GM21529 (cell line): ENCODE data around the gene MYL6B.
A peak's percentile ranks its signal among the peaks of the same experiment; 100 is the strongest.
"Not testable (repeated sequence)": the region's sequence is repeated elsewhere in the genome, so short reads cannot be mapped to it uniquely, and the experiment has no call there.

Source experiments
- ATAC-seq: cut with Tn5 transposase; IDR thresholded peaks from one replicate; pipeline ENCODE4 v1.9.1; 2021; ENCODE audit not compliant: unreplicated experiment

MYL6B gene

DNA sequence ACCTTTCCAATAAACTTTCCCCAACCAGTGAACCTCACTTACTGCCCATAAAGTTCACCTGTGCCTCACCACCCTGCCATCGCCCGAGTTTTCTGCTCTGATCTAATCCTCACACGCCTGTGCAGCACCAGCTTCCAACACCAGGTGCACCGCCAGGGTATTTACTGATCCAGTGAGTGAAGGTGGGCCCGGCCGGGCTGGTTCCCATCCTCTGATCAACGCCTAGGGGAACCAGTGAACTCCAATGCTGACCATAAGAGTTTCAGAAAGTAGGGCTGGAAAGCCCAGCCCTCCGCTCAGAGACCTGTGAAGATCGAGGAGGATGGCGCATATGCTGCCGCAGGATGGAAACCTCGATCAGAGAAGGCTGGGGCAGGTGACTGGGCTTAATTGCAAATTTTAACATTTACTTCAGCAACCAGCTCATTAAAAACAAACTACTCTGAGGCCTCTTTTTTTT lies 685 bp upstream of the MYL6B start:
- ATAC-seq, result peak; percentile 47

GRCh38 chr12:56152756-56153677 lies 630 bp downstream of the MYL6B start:
- no peak for ATAC-seq

GRCh38 chr12:56153678-56154065 lies 1.3 kb downstream of the MYL6B start:
- no peak for ATAC-seq

GRCh38 chr12:56154246-56154771 lies 1.9 kb downstream of the MYL6B start:
- no peak for ATAC-seq

DNA sequence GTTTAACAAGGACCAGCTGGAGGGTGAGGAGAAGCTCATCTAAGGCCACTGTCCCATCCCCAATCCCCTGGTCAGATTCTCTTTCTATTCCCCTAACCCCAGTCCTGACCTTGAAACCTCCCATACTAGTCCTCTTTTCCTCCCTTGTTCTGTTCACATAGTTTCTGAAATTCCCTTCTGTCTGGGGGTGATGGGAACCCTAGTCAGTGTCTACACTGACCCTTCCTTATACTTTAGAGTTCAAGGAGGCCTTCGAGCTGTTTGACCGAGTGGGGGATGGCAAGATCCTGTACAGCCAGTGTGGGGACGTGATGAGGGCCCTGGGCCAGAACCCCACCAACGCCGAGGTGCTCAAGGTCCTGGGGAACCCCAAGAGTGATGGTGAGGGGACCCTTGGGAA lies 2.4 kb downstream of the MYL6B start:
- ATAC-seq, result no peak

- no peak for ATAC-seq
These were observed 3.0 kb downstream of the MYL6B start for GRCh38 chr12:56155256-56155845.

DNA sequence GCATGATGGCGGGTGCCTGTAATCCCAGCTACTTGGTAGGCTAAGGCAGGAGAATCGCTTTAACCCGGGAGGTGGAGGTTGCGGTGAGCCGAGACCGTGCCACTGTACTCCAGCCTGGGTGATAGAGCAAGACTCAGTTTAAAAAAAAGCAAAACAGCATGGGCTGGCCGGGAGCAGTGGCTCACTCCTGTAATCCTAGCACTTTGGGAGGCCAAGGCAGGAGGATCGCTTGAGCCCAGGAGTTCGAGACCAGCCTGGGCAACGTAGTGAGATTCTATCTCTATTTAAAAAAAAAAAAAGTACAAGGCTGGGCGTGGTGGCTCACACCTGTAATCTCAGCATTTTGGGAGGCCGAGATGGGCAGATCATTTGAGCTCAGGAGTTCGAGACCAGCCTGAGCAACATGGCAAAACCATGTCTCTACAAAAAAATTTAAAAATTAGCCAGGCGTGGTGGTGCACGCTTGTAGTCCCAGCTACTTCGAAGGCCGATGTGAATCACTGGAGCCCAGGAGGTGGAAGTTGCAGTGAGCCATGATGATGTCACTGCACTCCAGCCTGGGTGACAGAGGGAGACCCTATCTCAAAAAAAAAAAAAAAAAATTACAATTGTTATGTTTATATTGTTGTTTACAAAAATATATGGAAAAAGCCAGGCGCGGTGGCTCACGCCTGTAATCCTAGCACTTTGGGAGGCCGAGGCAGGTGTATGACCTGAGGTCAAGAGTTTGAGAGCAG lies 4.2 kb downstream of the MYL6B start:
- ATAC-seq, result not testable (repeated sequence)

GRCh38 chr12:56157201-56158028 lies 5.0 kb downstream of the MYL6B start:
- peak; percentile 33 for ATAC-seq

DNA sequence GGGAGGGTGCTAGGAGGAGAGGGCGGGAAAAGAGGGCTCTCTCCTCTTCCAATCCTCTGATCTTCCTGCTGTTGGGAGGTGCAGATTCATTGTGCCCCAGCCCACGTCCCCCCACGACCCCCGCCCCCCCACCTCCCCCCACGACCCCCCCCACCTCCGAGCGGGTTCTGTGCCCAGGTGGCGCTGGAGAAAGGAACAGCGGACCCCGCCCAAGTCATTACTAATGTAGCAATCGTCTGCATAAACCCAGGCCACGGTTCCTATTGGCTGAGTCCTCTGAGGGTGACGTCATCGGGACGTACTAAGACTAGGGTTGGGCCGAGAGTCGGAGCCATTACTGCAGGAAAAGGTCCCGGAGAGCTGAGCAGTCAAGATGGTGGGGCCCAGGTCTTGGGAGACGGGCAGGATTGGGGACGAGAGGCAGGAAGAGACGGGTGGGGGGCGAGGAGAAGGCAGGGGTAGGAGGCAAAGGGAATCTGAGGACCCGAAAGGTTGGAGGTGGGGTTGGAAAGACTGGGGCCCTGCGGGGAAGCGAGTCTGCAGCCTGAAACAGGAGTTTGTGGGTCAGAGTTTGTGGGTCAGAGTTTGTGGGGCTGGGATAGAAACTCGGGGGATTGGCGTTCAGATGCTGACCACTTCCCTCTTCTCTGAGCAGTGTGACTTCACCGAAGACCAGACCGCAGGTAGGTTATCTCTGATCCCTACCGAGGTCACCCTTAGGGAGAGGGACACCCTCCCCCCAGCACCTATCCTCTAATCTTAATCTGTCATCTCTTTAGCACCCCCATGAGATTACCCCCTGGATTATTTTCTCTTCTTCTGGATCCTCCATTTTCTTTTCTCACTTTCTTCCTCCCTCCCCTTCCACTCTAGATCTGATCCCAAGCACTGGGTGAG lies 5.9 kb downstream of the MYL6B start, which contains the start of gene MYL6:
MYL6 (plus strand) TSS at position 331 of the 897 bp plus-strand sequence; CDS start at position 374, 43 bp downstream.
- ATAC-seq, result peak; percentile 73

DNA sequence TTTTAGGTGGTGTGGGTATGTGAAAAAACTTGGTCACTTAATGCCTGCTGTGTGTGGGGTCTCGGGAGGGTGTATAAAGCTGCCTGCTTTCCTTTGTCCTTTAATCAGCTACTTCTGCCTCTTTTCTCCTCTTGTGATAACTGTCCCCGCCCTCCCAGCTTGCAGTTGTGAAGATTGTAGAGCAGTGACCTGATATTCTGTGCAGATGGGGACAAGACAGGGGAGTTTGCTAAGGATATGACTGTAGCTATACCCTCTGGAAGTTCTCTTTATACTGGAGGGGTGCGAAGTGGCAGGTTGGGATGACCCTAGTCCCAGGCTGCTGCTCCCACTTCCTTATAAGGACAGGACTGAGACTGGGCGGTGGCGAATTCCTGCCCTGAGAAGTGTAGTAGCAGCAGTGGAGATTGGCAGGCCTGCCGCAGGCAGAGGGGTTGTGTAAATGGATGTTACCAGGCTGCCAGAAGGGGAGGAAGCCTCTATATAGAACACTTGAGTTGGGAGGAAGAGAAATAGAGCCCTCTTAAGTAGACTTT lies 6.6 kb downstream of the MYL6B start:
- no peak for ATAC-seq

DNA sequence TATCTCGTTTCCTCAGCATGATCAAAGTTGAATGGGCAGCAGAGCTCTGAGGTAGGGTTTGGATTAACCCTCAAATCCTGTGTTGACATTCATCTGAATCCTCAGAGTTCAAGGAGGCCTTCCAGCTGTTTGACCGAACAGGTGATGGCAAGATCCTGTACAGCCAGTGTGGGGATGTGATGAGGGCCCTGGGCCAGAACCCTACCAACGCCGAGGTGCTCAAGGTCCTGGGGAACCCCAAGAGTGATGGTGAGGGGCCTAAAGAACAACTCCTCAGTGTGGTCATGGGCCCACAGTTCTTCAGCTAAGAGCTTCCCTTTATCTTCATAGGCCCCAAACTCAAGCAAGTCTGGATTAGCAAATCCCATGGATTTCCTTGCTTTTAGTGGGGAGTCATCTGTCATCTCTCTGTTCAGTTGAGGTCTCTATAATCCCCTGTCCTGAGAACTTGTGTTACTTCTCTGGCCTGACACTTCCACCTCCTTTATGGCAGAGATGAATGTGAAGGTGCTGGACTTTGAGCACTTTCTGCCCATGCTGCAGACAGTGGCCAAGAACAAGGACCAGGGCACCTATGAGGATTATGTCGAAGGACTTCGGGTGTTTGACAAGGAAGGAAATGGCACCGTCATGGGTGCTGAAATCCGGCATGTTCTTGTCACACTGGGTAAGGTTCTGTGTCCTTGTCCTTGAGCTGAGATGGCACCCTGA lies 7.2 kb downstream of the MYL6B start:
- no peak for ATAC-seq

- no peak for ATAC-seq
These were observed 7.9 kb downstream of the MYL6B start for GRCh38 chr12:56160193-56160763.

DNA sequence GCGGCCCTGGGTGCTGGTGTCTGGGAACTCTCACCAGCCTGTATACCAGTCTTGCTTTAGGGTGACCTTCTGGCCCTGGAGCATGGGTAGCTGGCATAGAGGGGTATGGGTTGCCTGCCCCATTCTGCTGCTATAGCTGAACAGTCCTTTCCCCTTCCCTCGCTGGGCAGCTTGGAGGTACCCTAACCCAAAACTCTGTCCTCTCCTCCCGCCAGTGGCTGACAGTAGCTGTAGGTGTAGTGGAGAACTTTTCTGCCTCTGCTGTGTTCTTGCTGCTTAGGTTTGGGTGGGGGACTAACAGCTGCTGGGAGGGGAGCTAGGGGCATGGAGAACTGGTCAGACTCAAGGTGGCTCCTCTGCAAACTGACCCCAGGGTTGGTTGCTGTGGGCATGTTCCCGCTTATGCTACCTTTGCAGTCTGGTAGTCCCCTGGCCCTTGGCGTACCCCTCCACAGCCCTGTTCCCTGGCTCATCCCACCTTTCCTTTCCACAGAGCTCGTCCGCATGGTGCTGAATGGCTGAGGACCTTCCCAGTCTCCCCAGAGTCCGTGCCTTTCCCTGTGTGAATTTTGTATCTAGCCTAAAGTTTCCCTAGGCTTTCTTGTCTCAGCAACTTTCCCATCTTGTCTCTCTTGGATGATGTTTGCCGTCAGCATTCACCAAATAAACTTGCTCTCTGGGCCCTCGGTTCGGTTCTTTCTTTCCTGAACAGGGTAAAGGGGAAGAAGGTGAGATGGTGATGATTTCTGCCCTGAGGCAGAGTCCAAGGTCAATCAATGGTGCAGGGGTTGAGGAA lies 8.7 kb downstream of the MYL6B start:
- no peak for ATAC-seq

DNA sequence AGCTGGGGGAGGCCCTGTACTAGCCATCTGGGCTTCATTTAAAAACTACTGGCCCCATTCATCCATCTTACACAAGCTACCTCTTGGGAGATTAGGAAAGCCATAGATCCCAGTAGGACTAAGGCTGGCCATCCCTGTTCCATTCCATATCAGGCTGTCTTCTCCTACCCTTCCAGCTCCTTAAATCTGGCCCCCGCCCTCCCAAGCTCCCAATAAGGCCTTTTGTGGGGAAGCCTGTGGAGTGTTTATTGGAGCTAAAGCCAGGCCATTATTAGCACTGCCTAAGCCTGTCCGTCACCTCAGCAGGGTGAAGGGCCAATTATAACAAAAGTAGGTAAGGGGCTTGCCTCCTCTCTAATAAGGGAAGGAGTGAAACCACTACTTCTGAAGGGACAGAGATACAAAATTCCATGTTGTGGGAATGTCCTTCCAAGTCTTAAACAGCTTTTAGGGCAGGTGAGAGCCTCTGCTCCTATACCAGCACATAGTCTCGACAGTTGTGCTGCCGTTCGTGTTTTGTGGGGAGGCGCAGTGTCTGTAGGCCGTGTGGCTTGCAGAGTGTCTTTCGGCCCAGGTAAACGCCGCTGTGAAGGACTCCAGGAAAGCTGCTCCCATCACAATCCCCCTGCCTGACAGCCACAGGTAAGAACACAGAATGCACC lies 9.4 kb downstream of the MYL6B start:
- ATAC-seq, result no peak

DNA sequence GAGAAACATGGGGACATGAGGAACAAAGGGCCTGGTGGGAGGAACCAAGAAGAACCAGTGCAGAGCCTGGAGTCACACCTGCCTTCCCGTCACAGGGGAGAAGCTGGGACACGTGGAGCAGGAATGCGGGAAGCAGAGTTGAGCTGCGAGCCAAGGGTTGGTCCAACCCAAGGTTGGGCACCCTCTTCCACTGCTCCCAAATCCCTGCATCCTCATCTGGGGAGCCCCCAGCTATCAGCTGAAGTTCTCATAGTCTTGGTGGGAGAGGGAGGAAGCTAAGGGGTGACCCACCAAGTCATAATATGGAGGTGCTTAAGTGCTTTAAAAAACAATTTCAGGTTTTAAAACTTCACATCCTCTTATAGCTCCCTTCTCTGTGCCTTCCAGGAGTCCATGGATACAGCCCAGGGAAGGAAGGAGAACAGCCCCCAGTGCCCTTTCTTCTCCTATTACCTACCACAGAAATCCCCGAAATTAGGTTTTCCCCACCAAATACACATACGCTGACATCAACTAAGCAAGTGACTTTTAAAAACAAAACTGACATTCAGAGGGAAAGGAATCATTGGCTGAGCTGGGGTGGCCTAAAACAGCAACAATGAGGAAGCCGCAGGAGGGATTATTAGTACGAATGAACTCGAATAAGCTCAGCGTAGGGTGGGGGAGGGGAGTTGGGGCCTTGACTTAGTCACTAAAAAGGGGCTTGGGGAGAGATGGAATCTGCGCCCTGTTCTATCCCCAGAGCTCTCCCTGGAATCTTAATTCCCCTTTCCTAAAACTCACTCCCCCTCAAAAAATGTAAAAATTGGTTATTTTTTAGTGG lies 10.3 kb downstream of the MYL6B start:
- ATAC-seq, result no peak
